T-helper 9 cell (primary cell): ENCODE measurements around the gene LIG4.

Experiments
- DNase-seq: peaks from one replicate; pipeline ENCODE4 v3.0.0-alpha.2; 2020

LIG4 gene

GRCh38 chr13:108193806-108194205 lies 21.5 kb downstream of the LIG4 start:
- DNase-seq: no peak

- DNase-seq: no peak
These were observed 24.4 kb downstream of the LIG4 start for GRCh38 chr13:108190897-108191296.

GRCh38 chr13:108188260-108188659 lies 27.1 kb downstream of the LIG4 start:
- DNase-seq: no peak

- DNase-seq: no peak
These were observed 30.1 kb downstream of the LIG4 start for GRCh38 chr13:108185223-108185622.

GRCh38 chr13:108182652-108183051 lies 32.7 kb downstream of the LIG4 start:
- no peak for DNase-seq

- no peak for DNase-seq
These were observed 37.3 kb downstream of the LIG4 start for GRCh38 chr13:108178078-108178477.

GRCh38 chr13:108176685-108177274 lies 38.6 kb downstream of the LIG4 start:
- peak; percentile 59 for DNase-seq

GRCh38 chr13:108168929-108169328 lies 46.4 kb downstream of the LIG4 start:
- DNase-seq: no peak

GRCh38 chr13:108166078-108166477 lies 49.3 kb downstream of the LIG4 start:
- no peak for DNase-seq

GRCh38 chr13:108158746-108159145 lies 56.6 kb downstream of the LIG4 start:
- DNase-seq: no peak
